Loucy (cell line): ENCODE results near the gene WDR64.

Experiments used
- H2AFZ ChIP-seq: fragments of 200-600 bp; sonication (generic); 2 replicates; pipeline ENCODE4 v1.6.0; 2016; ENCODE audit warnings: antibody characterized with exemption, mild to moderate bottlenecking, low read length, moderate library complexity
- H3F3A ChIP-seq: fragments of 200-600 bp; 2 replicates; pipeline ENCODE4 v1.6.0; 2016; ENCODE audit warnings: antibody characterized with exemption, low read depth, mild to moderate bottlenecking
- H3K27me3 ChIP-seq: fragments of 200-600 bp; sonication (generic); 2 replicates; pipeline ENCODE4 v1.6.1; 2014; ENCODE audit warnings: low read length, mild to moderate bottlenecking; ENCODE audit not compliant: insufficient read depth, poor library complexity, severe bottlenecking
- H3K36me3 ChIP-seq: fragments of 200-600 bp; sonication (generic); 2 replicates; pipeline ENCODE4 v1.6.1; 2016; ENCODE audit warnings: low read length; ENCODE audit not compliant: insufficient read depth
- H3K4me1 ChIP-seq: fragments of 200-600 bp; sonication (generic); 2 replicates; pipeline ENCODE4 v1.5.1; 2014; ENCODE audit warnings: low read length, mild to moderate bottlenecking; ENCODE audit not compliant: insufficient read depth, poor library complexity, severe bottlenecking
- H3K4me2 ChIP-seq: fragments of 200-600 bp; sonication (generic); 2 replicates; pipeline ENCODE4 v1.6.0; 2014; ENCODE audit warnings: antibody characterized with exemption, low read length, low read depth, mild to moderate bottlenecking; ENCODE audit not compliant: poor library complexity, severe bottlenecking
- H3K4me3 ChIP-seq: fragments of 200-600 bp; sonication (generic); 2 replicates; pipeline ENCODE4 v1.5.1; 2014; ENCODE audit warnings: low read length, mild to moderate bottlenecking, mixed read lengths; ENCODE audit not compliant: poor library complexity, severe bottlenecking
- H3K79me2 ChIP-seq: fragments of 200-600 bp; sonication (generic); 2 replicates; pipeline ENCODE4 v1.6.1; 2014; ENCODE audit warnings: low read length; ENCODE audit not compliant: insufficient read depth
- H3K9ac ChIP-seq: fragments of 200-600 bp; sonication (generic); 2 replicates; pipeline ENCODE4 v1.6.0; 2014; ENCODE audit warnings: mild to moderate bottlenecking, low read depth, low read length, moderate library complexity; ENCODE audit not compliant: poor library complexity, severe bottlenecking
- H3K9me2 ChIP-seq: fragments of 200-600 bp; sonication (generic); replicated peaks from 2 replicates; pipeline ENCODE4 v1.6.1; 2016; ENCODE audit warnings: low read depth, low read length, mixed read lengths
- H3K9me3 ChIP-seq: fragments of 200-600 bp; sonication (generic); 2 replicates; pipeline ENCODE4 v1.6.1; 2014; ENCODE audit warnings: mild to moderate bottlenecking, antibody characterized with exemption, low read length, low read depth; ENCODE audit not compliant: insufficient read depth
- H4K20me1 ChIP-seq: fragments of 200-600 bp; sonication (generic); 2 replicates; pipeline ENCODE4 v1.6.0; 2014; ENCODE audit warnings: antibody characterized with exemption, low read length, mild to moderate bottlenecking; ENCODE audit not compliant: insufficient read depth, poor library complexity, severe bottlenecking
- EZH2phosphoT487 ChIP-seq: fragments of 200-600 bp; IDR thresholded peaks from 2 replicates; pipeline ENCODE4 v1.6.1; 2018; ENCODE audit warnings: antibody characterized with exemption, mild to moderate bottlenecking, moderate library complexity, borderline replicate concordance
- TF ChIP-seq, protein P1 (sequence below): fragments of 200-600 bp; sonication (generic); conservative IDR thresholded peaks from 2 replicates; pipeline ENCODE4 v1.5.1; 2014; ENCODE audit warnings: mild to moderate bottlenecking, antibody characterized with exemption, low read length

WDR64 gene

DNA sequence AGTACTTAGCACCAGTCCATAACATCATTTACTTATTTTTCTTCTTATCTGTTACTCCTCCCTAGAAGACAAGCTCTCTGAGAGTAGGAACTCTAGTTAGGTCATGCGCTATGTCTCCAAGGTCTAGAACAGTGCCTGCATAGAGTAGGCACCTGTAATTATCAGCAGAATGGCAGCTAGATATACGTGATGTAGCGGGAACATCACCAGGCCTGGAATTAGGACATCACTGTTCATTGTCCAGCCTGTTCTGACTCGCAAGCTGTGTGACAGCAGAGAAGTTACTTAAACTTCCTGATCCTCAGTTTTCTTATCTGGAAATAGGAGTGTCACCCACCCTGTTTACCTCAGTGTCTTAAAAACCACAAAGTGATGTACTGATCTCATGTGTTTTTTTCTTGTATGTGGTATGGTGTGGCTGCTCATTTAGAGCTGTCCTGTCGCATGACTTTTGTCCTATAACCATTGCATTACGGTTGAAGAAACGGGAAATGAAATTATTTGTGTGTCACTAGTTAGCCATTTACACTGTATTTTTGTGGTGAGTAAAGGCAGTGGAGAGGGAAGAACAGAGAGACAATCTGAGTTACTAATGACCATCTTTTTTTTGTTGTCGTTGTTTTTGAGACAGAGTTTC lies 158.8 kb downstream of the WDR64 start:
- Histone ChIP-seq H2AFZ (no peak overlapping the region), H3K9me2 (no peaks in the 10 kb centered on the region), H3K4me1 (no peaks in the 10 kb centered on the region), H3K4me3 (no peak overlapping the region), H3K27me3 (no peaks in the 10 kb centered on the region), H3K79me2 (no peaks in the 10 kb centered on the region), H3F3A (no peaks in the 10 kb centered on the region), H3K9me3 (no peaks in the 10 kb centered on the region), H3K9ac (no peak overlapping the region), H4K20me1 (no peaks in the 10 kb centered on the region), H3K36me3 (no peaks in the 10 kb centered on the region), H3K4me2 (no peak overlapping the region)
- TF ChIP-seq, protein P1, sequence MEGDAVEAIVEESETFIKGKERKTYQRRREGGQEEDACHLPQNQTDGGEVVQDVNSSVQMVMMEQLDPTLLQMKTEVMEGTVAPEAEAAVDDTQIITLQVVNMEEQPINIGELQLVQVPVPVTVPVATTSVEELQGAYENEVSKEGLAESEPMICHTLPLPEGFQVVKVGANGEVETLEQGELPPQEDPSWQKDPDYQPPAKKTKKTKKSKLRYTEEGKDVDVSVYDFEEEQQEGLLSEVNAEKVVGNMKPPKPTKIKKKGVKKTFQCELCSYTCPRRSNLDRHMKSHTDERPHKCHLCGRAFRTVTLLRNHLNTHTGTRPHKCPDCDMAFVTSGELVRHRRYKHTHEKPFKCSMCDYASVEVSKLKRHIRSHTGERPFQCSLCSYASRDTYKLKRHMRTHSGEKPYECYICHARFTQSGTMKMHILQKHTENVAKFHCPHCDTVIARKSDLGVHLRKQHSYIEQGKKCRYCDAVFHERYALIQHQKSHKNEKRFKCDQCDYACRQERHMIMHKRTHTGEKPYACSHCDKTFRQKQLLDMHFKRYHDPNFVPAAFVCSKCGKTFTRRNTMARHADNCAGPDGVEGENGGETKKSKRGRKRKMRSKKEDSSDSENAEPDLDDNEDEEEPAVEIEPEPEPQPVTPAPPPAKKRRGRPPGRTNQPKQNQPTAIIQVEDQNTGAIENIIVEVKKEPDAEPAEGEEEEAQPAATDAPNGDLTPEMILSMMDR: no peak

DNA sequence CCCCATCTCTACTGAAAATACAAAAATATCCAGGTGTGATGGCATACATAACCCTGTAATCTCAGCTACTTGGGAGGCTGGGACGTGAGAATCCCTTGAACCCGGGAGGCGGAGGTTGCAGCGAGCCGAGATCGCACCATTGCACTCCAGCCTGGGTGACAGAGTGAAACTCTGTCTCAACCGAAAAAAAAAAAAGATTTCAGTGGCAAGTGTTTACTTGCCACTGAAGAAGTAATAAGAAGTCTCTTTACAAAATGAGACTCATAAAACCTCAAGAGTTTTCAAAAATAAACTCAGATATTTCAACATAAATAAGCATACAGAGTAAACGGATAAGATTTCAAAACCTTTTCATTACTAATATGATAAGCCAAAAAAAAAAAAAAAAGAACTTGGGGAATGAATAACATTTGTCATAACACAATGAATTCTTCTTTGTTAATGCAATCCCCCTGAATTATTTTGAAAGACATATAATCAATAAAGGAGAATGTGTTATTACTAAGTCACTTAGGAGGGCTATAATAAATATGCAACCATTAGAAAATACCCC lies 161.8 kb downstream of the WDR64 start:
- no peaks in the 10 kb centered on the region for H3K9me2 ChIP-seq
- no peaks in the 10 kb centered on the region for H3K79me2 ChIP-seq
- no peak overlapping the region for H2AFZ ChIP-seq
- H3K4me2 ChIP-seq: no peak overlapping the region
- H3K9ac ChIP-seq: no peak overlapping the region
- no peaks in the 10 kb centered on the region for H3K36me3 ChIP-seq
- H3K4me1 ChIP-seq: no peaks in the 10 kb centered on the region
- H4K20me1 ChIP-seq: no peaks in the 10 kb centered on the region
- no peaks in the 10 kb centered on the region for H3F3A ChIP-seq
- no peaks in the 10 kb centered on the region for H3K9me3 ChIP-seq
- TF ChIP-seq, protein P1: no peak
- no peak for TF ChIP-seq EZH2phosphoT487
- no peaks in the 10 kb centered on the region for H3K27me3 ChIP-seq
- H3K4me3 ChIP-seq: no peak overlapping the region

DNA sequence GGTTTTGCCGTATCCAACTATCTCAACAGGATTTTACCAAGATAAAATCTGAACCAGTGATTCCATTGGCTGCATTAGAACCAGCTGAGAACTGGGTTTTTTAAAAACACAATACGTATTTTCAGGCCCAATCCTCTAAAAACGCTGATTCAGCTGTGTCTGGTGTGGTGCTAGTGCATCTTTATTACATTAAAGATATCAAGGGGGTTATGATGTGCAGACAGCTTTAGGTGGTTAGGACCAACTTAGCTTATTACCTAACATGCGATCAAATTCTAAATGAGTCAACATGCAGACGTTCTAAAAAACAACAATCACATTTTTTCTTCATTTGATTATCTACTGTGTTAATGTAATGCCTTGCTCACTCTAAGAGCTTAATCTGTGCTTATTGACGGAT lies 163.9 kb downstream of the WDR64 start:
- Histone ChIP-seq H2AFZ (no peak overlapping the region), H3K36me3 (no peaks in the 10 kb centered on the region), H3K9ac (no peak overlapping the region), H3K4me3 (no peak overlapping the region), H3K27me3 (no peaks in the 10 kb centered on the region), H3K9me3 (no peaks in the 10 kb centered on the region), H3K79me2 (no peaks in the 10 kb centered on the region), H3F3A (no peaks in the 10 kb centered on the region), H3K4me1 (no peaks in the 10 kb centered on the region), H4K20me1 (no peaks in the 10 kb centered on the region), H3K4me2 (no peak overlapping the region), H3K9me2 (no peaks in the 10 kb centered on the region)
- TF ChIP-seq, protein P1: no peak
- TF ChIP-seq EZH2phosphoT487: no peak
